Measurements from ENCODE around the gene SCYGR2.
"Not testable (repeated sequence)": the region's sequence is repeated elsewhere in the genome, so short reads cannot be mapped to it uniquely, and the experiment has no call there.

Gene SCYGR2

GRCh38 chr2:227598835-227599503 lies at the start of gene SCYGR2:
TSS of gene SCYGR2 (plus strand) at chr2:227598893. CDS start at chr2:227598893, 0 bp downstream.
- DNase-seq (ENCODE audit: low spot score): not testable (repeated sequence)

- DNase-seq (ENCODE audit: low spot score): no peak
Observed at GRCh38 chr2:227551836-227552235, 46.9 kb upstream of the SCYGR2 start.

- DNase-seq (ENCODE audit: low spot score): no peak
Observed at GRCh38 chr2:227562581-227562980, 36.1 kb upstream of the SCYGR2 start.

GRCh38 chr2:227565080-227565479 lies 33.6 kb upstream of the SCYGR2 start:
- no peak for DNase-seq (ENCODE audit: low spot score)

GRCh38 chr2:227566012-227566411 lies 32.7 kb upstream of the SCYGR2 start:
- no peak for DNase-seq (ENCODE audit: low spot score)

GRCh38 chr2:227568852-227569169 lies 29.9 kb upstream of the SCYGR2 start:
- no peak for DNase-seq (ENCODE audit: low spot score)

- no peak for DNase-seq (ENCODE audit: low spot score)
Observed at GRCh38 chr2:227570615-227571014, 28.1 kb upstream of the SCYGR2 start.

GRCh38 chr2:227576110-227576509 lies 22.6 kb upstream of the SCYGR2 start:
- DNase-seq (ENCODE audit: low spot score): no peak

- DNase-seq (ENCODE audit: low spot score): no peak
Observed at GRCh38 chr2:227576812-227577211, 21.9 kb upstream of the SCYGR2 start.

GRCh38 chr2:227577555-227577954 lies 21.1 kb upstream of the SCYGR2 start:
- DNase-seq (ENCODE audit: low spot score): no peak

- no peak for DNase-seq (ENCODE audit: low spot score)
Observed at GRCh38 chr2:227578642-227579041, 20.1 kb upstream of the SCYGR2 start.

- DNase-seq (ENCODE audit: low spot score): no peak
Observed at GRCh38 chr2:227579791-227580190, 18.9 kb upstream of the SCYGR2 start.

GRCh38 chr2:227582369-227582768 lies 16.3 kb upstream of the SCYGR2 start:
- DNase-seq (ENCODE audit: low spot score): no peak

- no peak for DNase-seq (ENCODE audit: low spot score)
Observed at GRCh38 chr2:227592694-227593387, 5.9 kb upstream of the SCYGR2 start.

- no peak for DNase-seq (ENCODE audit: low spot score)
Observed at GRCh38 chr2:227595797-227596196, 2.9 kb upstream of the SCYGR2 start.

GRCh38 chr2:227597036-227597435 lies 1.7 kb upstream of the SCYGR2 start:
- no peak for DNase-seq (ENCODE audit: low spot score)

GRCh38 chr2:227597998-227598397 lies 695 bp upstream of the SCYGR2 start:
- no peak for DNase-seq (ENCODE audit: low spot score)

GRCh38 chr2:227602358-227602757 lies 3.7 kb downstream of the SCYGR2 start:
- no peak for DNase-seq (ENCODE audit: low spot score)

GRCh38 chr2:227606476-227606875 lies 7.8 kb downstream of the SCYGR2 start:
- no peak for DNase-seq (ENCODE audit: low spot score)

GRCh38 chr2:227607941-227608340 lies 9.2 kb downstream of the SCYGR2 start:
- no peak for DNase-seq (ENCODE audit: low spot score)

- no peak for DNase-seq (ENCODE audit: low spot score)
Observed at GRCh38 chr2:227608561-227609338, 10.1 kb downstream of the SCYGR2 start.

GRCh38 chr2:227610123-227610522 lies 11.4 kb downstream of the SCYGR2 start:
- DNase-seq (ENCODE audit: low spot score): no peak
